IMR-90 (cell line): ENCODE results near the gene PPP3CA.

Source experiments
- MXI1 ChIP-seq: IDR thresholded peaks from 2 replicates; pipeline ENCODE4 v1.6.1; 2012; ENCODE audit warnings: low read depth, mild to moderate bottlenecking, low read length, moderate library complexity, borderline replicate concordance
- NFE2L2 ChIP-seq: fragments of 150-350 bp; IDR thresholded peaks from 2 replicates; pipeline ENCODE4 v1.6.1; 2016; ENCODE audit warnings: low read depth, mild to moderate bottlenecking, low read length
- POLR2A ChIP-seq: IDR thresholded peaks from 2 replicates; pipeline ENCODE4 v1.6.1; 2012; ENCODE audit warnings: mild to moderate bottlenecking, low read depth, low read length

DNA sequence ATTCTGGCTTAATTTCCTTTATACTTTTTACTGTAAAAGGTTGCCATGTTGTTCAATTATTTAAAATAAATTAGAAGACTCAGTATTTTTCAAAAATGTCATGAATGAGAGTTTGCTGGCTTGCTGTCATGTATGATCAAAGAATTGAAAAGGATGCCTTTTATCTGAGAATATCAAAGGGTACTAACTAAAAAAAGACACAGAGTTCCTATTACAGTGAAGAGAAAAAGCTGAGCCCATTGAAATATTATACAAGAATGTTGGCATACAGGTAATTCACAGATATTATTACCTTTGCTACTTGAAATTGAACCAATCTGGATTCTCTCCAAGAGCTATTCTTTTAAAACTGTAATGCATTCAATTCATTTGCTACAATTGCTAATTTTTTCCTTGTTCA, 200.0 kb downstream of the PPP3CA start:
- no peak for TF ChIP-seq MXI1
- no peak for TF ChIP-seq POLR2A
- TF ChIP-seq NFE2L2 = no peak
